ENCODE results near the gene NPM1.

DNA sequence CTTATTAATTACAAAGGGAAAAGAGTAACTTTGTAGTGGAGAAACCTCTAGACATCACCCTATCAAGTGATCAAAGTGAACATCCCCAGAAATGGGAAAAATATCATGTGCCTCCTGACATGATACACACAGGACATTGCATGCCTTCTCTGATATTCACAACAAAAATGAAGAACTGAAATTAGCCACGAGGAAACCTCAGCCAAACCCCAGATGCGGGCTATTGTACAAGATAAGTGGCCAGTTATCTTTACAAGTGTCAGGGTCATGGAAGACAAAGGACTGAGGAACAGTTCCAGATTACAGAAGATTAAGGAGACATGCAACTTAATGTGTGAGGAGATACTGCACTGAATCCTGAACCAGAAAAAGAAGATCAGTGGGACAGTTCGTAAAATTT lies 23.8 kb upstream of the NPM1 start:
- TF ChIP-seq, protein P1, sequence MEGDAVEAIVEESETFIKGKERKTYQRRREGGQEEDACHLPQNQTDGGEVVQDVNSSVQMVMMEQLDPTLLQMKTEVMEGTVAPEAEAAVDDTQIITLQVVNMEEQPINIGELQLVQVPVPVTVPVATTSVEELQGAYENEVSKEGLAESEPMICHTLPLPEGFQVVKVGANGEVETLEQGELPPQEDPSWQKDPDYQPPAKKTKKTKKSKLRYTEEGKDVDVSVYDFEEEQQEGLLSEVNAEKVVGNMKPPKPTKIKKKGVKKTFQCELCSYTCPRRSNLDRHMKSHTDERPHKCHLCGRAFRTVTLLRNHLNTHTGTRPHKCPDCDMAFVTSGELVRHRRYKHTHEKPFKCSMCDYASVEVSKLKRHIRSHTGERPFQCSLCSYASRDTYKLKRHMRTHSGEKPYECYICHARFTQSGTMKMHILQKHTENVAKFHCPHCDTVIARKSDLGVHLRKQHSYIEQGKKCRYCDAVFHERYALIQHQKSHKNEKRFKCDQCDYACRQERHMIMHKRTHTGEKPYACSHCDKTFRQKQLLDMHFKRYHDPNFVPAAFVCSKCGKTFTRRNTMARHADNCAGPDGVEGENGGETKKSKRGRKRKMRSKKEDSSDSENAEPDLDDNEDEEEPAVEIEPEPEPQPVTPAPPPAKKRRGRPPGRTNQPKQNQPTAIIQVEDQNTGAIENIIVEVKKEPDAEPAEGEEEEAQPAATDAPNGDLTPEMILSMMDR (IDR thresholded peaks at IDR 0.05) = no peak
- TF ChIP-seq POLR2A (IDR thresholded peaks at IDR 0.05) = no peak
